Measurements from ENCODE around the gene CYP27A1. TPM values are rescaled to one million over a fixed set of nuclear protein-coding genes. Genes with fewer than 3 reads are reported as not detected.

The CYP27A1 gene
- total RNA-seq, 2 experiments from 2014 or later: 0.10 TPM; not detected in 1

DNA sequence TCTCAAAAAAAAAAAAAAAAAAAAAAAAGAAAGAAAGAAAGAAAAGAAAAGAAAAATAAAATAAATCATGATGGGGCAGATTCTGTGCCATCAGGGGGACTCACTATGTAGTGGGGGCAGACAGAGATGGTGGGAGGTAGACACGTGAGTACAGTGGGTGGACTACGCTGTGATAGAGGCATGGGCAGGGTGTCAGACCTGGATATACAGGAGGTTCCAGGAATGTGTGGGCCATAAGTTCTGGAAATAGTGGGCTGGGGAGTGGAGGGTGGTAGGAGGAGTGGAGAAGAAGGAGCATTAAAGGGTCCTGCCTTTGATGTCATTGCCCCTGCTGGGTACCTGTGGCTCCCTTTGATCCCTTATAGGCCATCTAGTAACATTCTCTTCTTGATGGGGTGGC, 68.8 kb downstream of the CYP27A1 start:
- ChIA-PET CTCF (interaction anchor here (0.6 to 7.8 kb wide), 10 partner anchors 15 to 214 kb away, joined by 4 to 107 read pairs (median 6); partner anchors contain the start of genes BCS1L and ZNF142), POLR2A (no interaction called here)
- Mint-ChIP-seq H3K4me1 (ENCODE audit: low read depth) (no peaks in the 10 kb centered on the region), H3K36me3 (no peaks in the 10 kb centered on the region), H3K9me3 (no peaks in the 10 kb centered on the region), H3K27me3 (peaks cover 28% of the 10 kb centered on the region), H3K4me3 (no peak overlapping the region), H3K27ac (no peak overlapping the region)
- DNase-seq: no peak
- intact Hi-C loops (cut with micrococcal nuclease): no loop called here

DNA sequence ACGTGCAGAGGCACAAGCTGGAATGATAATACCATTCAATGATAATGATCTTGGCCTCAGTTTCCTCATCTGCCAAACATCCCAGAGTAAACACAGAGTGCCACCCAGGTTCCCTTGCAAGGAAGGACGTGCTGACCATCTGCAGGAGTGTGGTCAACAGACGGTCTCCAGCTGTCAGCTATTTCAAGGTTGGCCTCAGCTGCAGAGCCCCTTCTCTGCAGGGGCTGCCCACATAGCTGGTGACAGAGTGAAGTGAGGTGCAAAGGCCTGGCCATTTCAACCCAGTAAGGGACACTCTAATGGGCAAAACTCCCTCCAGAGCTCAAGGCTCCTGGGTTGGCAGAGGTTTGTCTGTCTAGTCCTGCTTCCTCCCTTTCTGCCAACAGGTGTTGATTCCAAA, 69.3 kb downstream of the CYP27A1 start:
- intact Hi-C loops (cut with micrococcal nuclease): no loop called here
- POLR2A ChIA-PET: no interaction called here
- DNase-seq: peak; percentile 6

DNA sequence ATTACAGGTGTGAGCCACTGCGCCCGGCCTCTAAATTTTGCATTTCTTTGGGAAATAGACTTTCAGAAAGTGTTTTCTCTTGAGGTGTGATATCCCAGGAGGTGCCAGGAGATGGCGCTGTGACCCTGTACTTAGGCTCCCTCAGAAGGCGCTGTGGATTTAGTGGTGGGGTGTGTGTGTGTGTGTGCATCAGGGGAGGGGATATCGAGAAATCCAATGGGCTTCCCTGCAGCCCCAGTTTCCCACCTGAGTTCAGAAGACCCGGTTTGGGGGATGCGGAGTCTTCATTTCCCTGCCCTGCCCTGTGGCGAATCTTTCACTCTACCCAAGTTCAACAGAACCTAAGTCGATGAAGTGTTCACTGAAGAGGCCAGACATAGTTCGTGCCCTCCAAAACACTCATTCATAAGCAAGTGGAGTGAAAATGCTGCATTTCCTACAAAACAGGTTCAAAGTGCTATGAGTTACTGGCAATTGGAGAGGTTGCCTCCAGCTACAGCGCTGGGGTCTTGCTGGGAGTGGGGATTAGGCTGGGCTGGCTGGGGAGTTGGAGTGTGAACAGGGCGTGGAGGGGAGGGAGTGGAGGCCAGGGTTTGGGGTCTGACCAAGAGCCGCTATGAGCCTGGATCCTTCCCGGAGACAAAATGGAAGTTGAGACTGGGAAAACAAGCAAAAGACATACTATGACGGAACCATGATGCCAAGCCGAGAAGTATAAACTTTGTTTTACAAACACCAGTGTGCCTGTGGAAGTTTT, 71.1 kb downstream of the CYP27A1 start:
- H3K4me1 Mint-ChIP-seq (ENCODE audit: low read depth): no peaks in the 10 kb centered on the region
- no peaks in the 10 kb centered on the region for H3K9me3 Mint-ChIP-seq
- POLR2A ChIA-PET: no interaction called here
- peak; percentile 80 for DNase-seq
- CTCF ChIA-PET: interaction anchor here (0.7 to 7.8 kb wide), 22 partner anchors 15 to 379 kb away, joined by 3 to 107 read pairs (median 5); partner anchors contain the start of genes BCS1L and ZNF142
- H3K4me3 Mint-ChIP-seq: no peak overlapping the region
- no peaks in the 10 kb centered on the region for H3K36me3 Mint-ChIP-seq
- no peak overlapping the region for H3K27ac Mint-ChIP-seq
- intact Hi-C loops (cut with micrococcal nuclease): loop anchor here (1.0 to 2.0 kb wide), 2 partner anchors 45 to 128 kb away; no protein-coding TSS in a partner anchor
- H3K27me3 Mint-ChIP-seq: peaks cover 48% of the 10 kb centered on the region

More for the DNA sequence above, 69.3 kb downstream of the CYP27A1 start:
- Mint-ChIP-seq H3K4me3 (no peak overlapping the region), H3K4me1 (ENCODE audit: low read depth) (no peaks in the 10 kb centered on the region), H3K9me3 (no peaks in the 10 kb centered on the region), H3K36me3 (no peaks in the 10 kb centered on the region), H3K27me3 (peaks cover 33% of the 10 kb centered on the region), H3K27ac (no peak overlapping the region)
- CTCF ChIA-PET: interaction anchor here (0.6 to 7.8 kb wide), 15 partner anchors 15 to 215 kb away, joined by 3 to 107 read pairs (median 6); partner anchors contain the start of genes BCS1L and ZNF142

DNA sequence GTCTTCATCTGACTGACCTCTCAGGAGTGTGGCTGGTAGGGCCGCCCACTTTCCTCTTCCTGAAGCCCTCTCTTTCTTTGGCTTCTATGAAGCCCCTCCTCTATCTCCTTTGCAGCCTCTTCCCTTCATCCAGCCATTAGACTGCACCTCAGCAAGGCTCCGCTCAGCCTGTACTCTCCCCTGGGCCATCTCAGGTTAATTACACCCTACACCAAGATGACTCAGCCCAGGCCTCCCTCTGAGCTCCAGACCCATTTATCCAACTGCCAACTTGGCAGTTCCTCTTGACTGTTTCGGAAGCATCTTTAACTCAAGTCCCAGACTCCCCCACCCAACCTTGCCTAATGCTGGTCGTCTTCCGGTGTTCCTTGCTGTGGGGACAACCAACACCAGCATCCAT, 71.8 kb downstream of the CYP27A1 start:
- Mint-ChIP-seq H3K9me3 (no peaks in the 10 kb centered on the region), H3K4me1 (ENCODE audit: low read depth) (no peaks in the 10 kb centered on the region), H3K27me3 (peaks cover 54% of the 10 kb centered on the region), H3K36me3 (no peaks in the 10 kb centered on the region), H3K27ac (no peak overlapping the region), H3K4me3 (no peak overlapping the region)
- no peak for DNase-seq
- ChIA-PET POLR2A (no interaction called here), CTCF (interaction anchor here (0.7 to 7.8 kb wide), 9 partner anchors 22 to 176 kb away, joined by 3 to 107 read pairs (median 8); no protein-coding TSS in a partner anchor)
- intact Hi-C loops (cut with micrococcal nuclease): loop anchor here (2.0 kb wide), 1 partner anchor 127 kb away; no protein-coding TSS in a partner anchor

DNA sequence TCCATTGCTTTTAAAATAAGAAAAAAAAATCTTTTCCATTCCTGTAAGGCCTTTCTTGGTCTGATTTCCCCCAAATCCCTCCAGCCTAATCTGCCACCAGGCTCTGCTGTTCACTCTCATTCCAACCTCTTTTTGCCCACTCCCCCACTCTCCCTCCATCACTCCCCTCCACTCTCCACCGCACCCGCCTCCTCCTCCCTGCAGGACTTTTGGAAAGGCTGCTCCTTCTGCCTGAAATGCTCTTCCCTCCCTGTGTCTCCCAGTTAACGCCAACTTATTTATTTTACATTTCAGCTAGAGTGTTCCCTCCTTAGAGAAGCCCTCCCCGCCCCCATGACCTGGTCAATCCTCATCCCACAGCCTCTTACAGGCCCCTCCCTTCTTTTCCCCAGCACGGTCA, 72.9 kb downstream of the CYP27A1 start:
- no peak for DNase-seq
- ChIA-PET CTCF (interaction anchor here (1.0 to 2.2 kb wide), 5 partner anchors 10 to 132 kb away, joined by 4 to 16 read pairs (median 6); no protein-coding TSS in a partner anchor), POLR2A (no interaction called here)
- H3K27ac Mint-ChIP-seq: no peak overlapping the region
- H3K36me3 Mint-ChIP-seq: no peaks in the 10 kb centered on the region
- no peak overlapping the region for H3K4me3 Mint-ChIP-seq
- no peaks in the 10 kb centered on the region for H3K9me3 Mint-ChIP-seq
- H3K27me3 Mint-ChIP-seq: peaks cover 60% of the 10 kb centered on the region
- peaks cover 4% of the 10 kb centered on the region for H3K4me1 Mint-ChIP-seq (ENCODE audit: low read depth)
- intact Hi-C loops (cut with micrococcal nuclease): no loop called here

DNA sequence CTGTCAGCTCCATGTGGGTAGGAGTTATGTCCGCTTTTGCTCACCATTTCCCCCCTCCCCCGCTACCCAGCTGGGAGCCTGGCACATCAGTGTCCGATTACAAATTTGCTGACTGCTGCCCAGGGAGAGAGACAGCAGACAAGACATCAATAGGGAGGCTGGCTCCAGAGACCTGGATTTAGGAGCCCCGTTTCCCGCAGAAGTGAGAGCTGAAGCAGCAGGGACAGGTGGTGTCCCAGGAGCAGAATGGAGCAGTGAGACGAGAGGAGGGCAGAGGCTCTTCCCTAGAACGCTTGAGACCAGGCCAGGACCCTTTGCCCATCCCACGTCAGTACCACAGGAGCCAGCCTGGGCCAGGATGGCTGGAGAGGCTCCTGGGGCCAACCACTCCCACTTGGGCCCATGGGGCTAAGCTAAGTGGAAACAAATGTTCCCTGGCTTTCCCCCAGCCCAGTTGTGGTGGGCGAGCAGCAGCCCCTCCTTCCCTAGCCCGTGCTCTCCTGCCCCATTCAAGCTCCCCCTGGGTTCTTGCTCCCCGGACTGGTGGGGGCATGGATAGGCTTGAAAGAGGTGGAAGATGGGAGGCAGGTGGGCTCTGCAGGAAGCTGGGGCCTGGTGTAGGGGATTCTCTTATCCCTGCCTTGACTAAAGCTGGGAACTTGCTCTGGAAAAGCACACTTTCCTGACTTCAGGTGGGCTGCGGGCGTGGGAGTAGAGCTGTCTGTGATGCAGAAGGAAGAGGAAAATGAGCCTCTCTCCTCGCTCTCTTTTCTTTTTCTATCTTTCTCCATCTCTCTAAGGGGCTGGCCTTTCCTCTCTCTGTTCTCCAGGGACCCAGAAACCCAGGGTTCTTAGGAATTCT, 73.6 kb downstream of the CYP27A1 start:
- no peak overlapping the region for H3K4me3 Mint-ChIP-seq
- DNase-seq: no peak
- H3K27ac Mint-ChIP-seq: no peak overlapping the region
- ChIA-PET POLR2A (no interaction called here), CTCF (interaction anchor here (0.8 to 2.2 kb wide), 7 partner anchors 9 to 264 kb away, joined by 3 to 16 read pairs (median 4); no protein-coding TSS in a partner anchor)
- intact Hi-C loops (cut with micrococcal nuclease): no loop called here
- H3K4me1 Mint-ChIP-seq (ENCODE audit: low read depth): peaks cover 10% of the 10 kb centered on the region
- no peaks in the 10 kb centered on the region for H3K9me3 Mint-ChIP-seq
- H3K36me3 Mint-ChIP-seq: no peaks in the 10 kb centered on the region
- peaks cover 66% of the 10 kb centered on the region for H3K27me3 Mint-ChIP-seq

DNA sequence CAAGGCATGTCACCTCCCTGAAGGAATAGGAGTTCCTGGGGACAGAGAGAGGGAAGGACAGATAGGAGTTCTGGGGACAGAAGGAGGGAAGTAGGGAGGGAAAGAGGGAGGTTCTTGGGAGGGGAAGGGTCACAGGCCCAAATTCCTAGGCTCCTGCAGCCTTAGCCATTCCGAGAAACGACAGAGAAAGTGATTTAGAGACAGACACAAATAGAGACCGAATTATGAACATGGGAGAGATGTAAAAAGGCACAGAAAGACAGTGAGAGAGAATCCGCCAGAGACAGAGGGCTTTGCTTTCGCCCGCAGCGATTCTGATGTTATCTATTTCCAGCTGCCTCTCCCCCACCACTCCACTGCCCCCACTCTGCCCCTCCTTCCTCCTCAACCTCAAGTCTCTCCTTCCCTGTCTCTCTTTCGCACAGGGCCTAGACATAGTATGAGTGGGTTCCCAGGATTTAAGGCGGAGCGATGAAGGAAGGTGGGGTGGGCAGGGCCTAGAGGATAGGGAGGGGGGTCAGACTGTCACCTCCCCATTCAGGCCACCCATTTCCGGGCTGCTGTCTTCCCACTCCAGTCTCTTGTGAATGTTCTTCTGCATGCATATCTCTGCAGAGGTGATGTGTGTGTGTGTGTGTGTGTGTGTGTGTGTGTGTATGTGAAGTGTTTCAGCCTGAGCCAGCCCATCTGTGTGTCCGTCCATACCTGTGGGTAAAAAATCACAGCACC, 74.4 kb downstream of the CYP27A1 start:
- Mint-ChIP-seq H3K27me3 (peaks cover 71% of the 10 kb centered on the region), H3K9me3 (no peaks in the 10 kb centered on the region), H3K27ac (no peak overlapping the region), H3K4me3 (no peak overlapping the region), H3K36me3 (no peaks in the 10 kb centered on the region), H3K4me1 (ENCODE audit: low read depth) (peaks cover 15% of the 10 kb centered on the region)
- intact Hi-C loops (cut with micrococcal nuclease): no loop called here
- ChIA-PET CTCF (interaction anchor here (0.8 to 2.2 kb wide), 5 partner anchors 20 to 263 kb away, joined by 3 to 16 read pairs (median 3); no protein-coding TSS in a partner anchor), POLR2A (no interaction called here)
- DNase-seq: no peak

DNA sequence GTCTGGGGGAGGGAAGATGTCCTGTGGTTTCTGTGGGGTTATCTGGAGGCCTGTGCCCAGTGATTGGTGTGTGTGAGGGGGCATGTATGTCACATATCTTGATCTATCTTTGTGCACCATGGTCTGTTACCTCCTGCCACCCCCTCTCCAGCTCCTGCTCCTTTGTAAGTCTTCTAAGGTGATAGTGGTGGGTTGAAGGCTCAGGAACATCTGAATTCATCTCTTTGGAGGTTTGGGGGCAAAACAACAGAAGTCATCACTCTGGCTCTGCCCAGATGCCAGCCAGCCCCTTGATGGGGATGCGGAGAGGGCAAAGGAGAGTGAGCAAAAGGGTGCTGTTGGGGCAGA, 74.9 kb downstream of the CYP27A1 start:
- POLR2A ChIA-PET: no interaction called here
- peaks cover 75% of the 10 kb centered on the region for H3K27me3 Mint-ChIP-seq
- H3K36me3 Mint-ChIP-seq: no peaks in the 10 kb centered on the region
- intact Hi-C loops (cut with micrococcal nuclease): no loop called here
- CTCF ChIA-PET: interaction anchor here (1.5 to 5.2 kb wide), 4 partner anchors 20 to 173 kb away, joined by 3 to 39 read pairs (median 10); no protein-coding TSS in a partner anchor
- no peaks in the 10 kb centered on the region for H3K9me3 Mint-ChIP-seq
- no peak overlapping the region for H3K4me3 Mint-ChIP-seq
- no peak overlapping the region for H3K27ac Mint-ChIP-seq
- peaks cover 15% of the 10 kb centered on the region for H3K4me1 Mint-ChIP-seq (ENCODE audit: low read depth)
- no peak for DNase-seq

DNA sequence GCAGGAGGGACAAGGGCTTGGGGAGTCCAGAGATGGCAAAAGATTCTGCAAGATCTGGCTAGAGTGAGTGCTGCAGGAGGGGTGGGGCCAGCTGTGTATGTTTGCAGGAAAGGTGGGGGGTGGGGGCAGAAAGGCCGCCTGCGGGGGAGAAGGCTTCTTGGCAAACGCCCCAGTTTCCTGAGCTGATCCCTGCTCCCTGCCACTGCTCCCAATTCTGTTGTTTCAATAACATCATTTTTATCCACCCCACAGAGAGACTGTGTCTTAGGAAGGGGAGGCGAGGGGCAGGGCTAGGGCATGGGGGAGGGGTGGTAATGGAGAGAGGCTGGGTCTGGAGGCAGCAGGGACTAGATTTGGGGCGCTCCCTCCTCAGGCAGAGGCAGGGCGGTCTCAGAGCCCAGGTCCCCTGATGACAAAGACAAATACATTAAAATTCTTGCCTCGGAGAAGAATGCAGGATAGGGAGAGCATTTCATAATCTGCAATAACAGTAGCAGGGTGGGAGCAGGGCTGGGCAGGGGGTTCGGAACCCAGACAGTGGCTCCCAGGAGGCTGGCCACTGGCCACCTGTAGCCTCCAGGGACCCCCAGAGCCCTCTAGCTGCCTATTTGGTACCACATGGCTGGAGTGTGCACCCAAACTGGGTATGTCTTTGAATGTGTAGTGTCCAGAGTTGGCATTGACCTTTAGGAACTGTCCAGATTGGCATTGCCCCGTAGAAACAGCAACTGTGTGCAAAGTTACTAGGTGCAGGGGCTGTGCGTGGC, 75.6 kb downstream of the CYP27A1 start:
- ChIA-PET POLR2A (interaction anchor here (0.9 kb wide), 1 partner anchor 23 kb away, joined by 4 read pairs; the partner anchor contains the start of gene WNT10A), CTCF (interaction anchor here (1.0 to 5.2 kb wide), 5 partner anchors 15 to 201 kb away, joined by 3 to 39 read pairs (median 4); no protein-coding TSS in a partner anchor)
- H3K4me3 Mint-ChIP-seq: no peak overlapping the region
- DNase-seq: no peak
- H3K27ac Mint-ChIP-seq: no peak overlapping the region
- H3K9me3 Mint-ChIP-seq: no peaks in the 10 kb centered on the region
- intact Hi-C loops (cut with micrococcal nuclease): no loop called here
- H3K4me1 Mint-ChIP-seq (ENCODE audit: low read depth): peaks cover 15% of the 10 kb centered on the region
- no peaks in the 10 kb centered on the region for H3K36me3 Mint-ChIP-seq
- peaks cover 79% of the 10 kb centered on the region for H3K27me3 Mint-ChIP-seq

DNA sequence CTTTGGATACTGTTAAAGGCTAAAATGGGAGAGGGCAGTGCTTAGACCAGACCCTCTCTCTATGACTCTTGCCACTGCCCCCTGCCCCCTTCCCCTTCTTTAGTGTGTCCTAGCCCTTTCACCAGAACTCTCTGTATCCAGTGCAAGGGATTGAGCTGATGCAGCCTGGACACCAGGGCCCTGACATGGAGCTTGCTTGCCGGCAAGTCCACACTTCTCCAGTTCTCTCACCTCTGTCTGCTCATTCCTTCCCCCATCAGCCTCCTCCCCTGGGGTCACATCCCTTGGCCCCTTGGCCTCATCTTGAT, 76.1 kb downstream of the CYP27A1 start:
- ChIA-PET CTCF (interaction anchor here (1.0 to 5.2 kb wide), 5 partner anchors 14 to 200 kb away, joined by 3 to 39 read pairs (median 4); no protein-coding TSS in a partner anchor), POLR2A (interaction anchor here (0.9 kb wide), 1 partner anchor 23 kb away, joined by 4 read pairs; the partner anchor contains the start of gene WNT10A)
- Mint-ChIP-seq H3K4me1 (ENCODE audit: low read depth) (peaks cover 15% of the 10 kb centered on the region), H3K27ac (no peak overlapping the region), H3K27me3 (peaks cover 79% of the 10 kb centered on the region), H3K4me3 (no peak overlapping the region), H3K9me3 (no peaks in the 10 kb centered on the region), H3K36me3 (no peaks in the 10 kb centered on the region)
- DNase-seq: no peak
- intact Hi-C loops (cut with micrococcal nuclease): no loop called here

All from activated CD4-positive, alpha-beta memory T cell treated with anti-CD3 and anti-CD28 coated beads for 36 hours (primary cell).